ENCODE results near the gene GALNT6.

Gene GALNT6, protein sequence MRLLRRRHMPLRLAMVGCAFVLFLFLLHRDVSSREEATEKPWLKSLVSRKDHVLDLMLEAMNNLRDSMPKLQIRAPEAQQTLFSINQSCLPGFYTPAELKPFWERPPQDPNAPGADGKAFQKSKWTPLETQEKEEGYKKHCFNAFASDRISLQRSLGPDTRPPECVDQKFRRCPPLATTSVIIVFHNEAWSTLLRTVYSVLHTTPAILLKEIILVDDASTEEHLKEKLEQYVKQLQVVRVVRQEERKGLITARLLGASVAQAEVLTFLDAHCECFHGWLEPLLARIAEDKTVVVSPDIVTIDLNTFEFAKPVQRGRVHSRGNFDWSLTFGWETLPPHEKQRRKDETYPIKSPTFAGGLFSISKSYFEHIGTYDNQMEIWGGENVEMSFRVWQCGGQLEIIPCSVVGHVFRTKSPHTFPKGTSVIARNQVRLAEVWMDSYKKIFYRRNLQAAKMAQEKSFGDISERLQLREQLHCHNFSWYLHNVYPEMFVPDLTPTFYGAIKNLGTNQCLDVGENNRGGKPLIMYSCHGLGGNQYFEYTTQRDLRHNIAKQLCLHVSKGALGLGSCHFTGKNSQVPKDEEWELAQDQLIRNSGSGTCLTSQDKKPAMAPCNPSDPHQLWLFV

DNA sequence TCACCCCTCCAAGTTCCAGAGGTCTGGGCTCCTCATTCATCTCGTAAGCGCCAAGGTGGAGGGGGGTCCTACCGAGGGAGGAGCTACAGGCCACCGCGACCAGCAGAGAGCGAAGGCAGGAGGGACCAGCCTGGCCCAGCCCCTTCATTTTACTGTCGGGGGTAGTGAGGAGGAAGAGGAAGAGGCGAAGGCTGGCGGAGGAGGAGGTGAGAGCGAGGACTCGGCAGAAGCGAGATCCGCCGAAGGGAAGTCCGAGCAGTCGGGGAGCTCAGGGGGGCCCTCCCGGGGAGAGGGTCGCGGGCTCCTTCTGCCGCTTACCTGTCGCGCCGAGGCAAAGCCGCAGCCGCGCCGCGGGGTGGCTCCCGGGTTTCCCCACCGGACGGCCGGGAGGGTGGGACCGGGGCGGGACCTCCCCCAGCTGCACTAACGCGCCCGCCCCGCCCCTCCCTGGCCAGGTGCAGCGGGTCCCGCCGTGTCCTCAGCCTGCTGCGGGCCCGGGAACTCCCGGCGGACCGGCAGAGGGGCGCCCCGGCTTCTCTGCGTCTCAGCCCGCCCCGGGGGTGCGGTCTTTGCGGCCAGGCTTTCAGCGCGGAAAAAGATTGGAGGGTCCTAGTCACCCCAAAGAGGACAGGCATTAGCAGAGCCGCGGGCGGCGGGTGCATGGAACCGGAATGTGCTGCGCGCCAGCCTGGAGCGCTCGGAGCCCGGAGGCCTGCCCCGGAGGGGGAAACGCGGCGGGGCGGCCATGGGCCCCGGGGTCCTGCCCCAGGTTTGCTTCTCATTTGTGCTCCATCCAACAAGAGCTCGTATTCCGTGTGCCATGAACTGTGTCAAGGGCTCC is at the start of gene GALNT6:
TSS of gene GALNT6 (minus strand) at position 124 of the 841 bp plus-strand sequence. CDS start 11,625 bp downstream, outside the sequence.
- peak; percentile 59 to 87 for DNase-seq

DNA sequence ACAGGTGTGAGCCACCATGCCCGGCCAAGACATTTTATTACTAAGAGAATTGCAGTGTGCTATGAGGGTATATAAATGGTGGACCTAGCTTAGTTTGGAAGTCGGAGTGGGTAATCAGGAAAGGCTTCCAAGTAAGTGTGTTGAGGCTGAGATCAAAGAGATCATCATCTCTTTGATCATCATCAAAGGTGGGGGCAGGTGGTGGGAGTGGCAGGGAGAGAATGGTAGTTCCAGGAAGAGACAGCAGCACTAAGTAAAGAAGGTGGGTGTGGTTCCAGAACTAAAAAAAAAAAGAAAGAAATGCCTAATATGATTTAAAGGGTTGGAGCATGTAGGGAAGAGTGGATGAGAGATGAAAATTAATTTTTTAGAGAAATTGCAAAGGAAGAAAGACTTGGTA is 48.1 kb upstream of the GALNT6 start:
- DNase-seq = no peak

DNA sequence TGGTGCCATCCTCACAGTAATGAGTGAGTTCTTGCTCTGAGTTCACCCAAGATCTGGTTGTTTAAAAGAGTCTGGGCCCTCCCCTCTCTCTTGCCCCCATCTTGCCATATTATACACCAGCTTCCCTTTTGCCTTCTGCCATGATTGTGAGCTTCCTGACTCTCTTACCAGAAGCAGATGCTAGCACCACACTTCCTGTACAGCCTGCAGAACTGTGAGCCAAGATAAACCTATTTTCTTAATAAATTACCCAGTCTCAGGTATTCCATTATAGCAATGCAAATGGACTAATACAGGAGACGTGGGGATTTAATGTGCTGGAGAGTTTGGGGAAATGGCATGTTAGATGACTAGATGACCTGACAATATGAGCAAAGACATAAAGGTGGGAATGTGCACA is 46.2 kb upstream of the GALNT6 start:
- no peak for DNase-seq

DNA sequence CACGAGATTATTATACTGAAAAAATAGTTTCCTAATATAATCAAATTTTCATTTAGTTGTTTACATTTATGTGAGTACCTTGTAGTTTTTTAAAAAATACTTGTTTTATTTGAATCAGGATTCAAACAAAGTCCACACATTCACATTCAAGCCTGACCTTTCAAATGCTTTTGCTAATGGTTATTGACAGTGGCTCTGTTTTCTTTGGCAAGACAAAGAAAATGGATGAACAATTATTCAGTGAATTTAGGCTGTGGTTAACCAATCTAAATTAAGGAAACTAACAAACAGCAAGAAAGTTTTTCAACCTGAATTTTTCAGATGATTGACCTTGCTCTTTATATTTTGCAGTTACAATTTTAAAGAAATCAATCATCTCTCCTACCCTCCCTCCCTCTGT is 43.1 kb upstream of the GALNT6 start:
- no peak for DNase-seq

DNA sequence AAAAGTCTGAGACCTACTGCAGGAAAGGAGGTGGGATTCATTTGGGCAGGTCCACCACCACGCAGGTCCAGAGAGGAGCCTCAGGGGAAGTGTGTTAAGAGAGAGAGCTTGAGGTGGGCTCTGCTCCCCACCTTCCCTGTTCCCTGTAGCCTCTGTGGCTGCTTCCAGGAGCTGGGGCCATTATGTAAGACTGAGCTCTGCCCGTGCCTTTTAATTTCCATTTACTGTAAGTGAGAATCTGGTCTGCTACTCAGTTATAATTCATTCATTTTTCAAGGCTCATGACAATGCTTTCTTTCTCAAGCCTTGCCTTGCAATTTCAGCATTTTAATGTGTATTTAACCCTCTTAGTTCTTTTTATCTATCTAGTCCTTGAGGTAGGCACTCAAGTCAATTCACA is 41.7 kb upstream of the GALNT6 start:
- no peak for DNase-seq

DNA sequence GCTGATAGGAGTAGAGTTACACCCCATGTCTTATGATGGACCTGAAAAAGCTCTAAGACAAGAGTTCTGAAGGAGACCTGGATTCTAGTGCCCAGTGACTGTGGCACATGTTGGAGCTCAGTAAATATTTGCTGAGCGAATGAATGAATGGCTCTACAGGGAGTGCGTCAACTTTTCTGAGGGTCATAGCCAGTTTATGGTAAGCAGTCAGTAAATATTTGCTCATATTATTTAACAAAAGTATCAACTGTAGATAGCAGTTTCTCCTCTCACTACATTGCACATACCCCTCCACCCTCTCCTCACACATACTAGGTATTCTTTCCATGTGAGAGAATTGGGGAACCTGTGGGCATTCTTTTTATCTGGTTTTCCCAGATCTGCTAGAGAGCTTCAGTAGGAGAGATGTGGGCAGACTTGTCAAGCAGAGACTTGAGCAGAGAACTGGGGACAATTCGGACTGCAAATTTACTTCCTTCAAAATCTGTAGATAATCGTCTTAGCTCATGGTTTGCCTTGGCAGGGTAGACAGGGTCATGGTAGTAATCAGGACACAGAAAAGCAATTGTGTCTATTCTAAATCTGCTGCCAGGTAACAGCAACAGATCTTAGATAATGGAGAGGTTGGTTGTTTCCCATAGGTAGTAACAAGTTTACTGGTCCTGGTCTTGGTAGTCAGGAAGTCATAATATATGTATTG is 39.1 kb upstream of the GALNT6 start:
- peak; percentile 8 to 28 for DNase-seq

DNA sequence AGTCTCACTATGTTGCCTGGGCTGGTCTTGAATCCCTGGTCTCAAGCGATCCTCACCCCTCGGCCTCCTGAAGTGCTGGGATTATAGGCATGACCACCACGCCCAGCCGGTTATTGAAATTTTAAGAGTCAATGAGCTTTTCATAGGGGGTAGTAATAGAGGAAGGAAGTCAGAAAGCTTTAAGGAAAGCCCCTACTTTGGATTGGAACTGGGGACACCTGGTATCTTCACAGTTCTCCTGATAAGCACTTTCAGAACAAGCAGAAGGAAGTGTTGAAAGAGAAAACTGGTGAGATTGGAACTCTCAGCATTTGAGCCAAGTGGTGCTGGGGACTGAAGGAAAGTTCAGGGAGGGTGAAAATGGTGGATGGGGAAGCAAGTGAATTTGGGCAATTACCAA is 38.5 kb upstream of the GALNT6 start:
- no peak for DNase-seq

DNA sequence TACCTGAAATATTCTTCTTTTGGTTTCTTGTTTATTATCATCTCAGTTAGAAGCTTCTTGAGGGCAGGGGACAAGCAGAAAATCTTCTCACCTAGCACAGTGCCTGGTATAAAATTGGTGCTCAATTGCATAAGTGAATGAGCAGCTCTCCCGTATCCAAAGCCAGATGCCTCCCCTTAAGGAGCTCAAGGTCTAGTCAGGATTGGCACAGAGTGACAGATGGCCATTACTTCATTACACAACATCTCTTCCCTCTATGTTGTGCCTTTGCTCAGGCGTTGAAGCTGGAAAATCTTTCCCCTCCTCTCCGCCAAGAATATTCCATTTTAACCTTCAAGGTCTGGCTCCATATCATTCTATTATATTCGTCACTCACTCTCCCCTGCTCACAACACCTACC is 37.0 kb upstream of the GALNT6 start:
- no peak for DNase-seq

DNA sequence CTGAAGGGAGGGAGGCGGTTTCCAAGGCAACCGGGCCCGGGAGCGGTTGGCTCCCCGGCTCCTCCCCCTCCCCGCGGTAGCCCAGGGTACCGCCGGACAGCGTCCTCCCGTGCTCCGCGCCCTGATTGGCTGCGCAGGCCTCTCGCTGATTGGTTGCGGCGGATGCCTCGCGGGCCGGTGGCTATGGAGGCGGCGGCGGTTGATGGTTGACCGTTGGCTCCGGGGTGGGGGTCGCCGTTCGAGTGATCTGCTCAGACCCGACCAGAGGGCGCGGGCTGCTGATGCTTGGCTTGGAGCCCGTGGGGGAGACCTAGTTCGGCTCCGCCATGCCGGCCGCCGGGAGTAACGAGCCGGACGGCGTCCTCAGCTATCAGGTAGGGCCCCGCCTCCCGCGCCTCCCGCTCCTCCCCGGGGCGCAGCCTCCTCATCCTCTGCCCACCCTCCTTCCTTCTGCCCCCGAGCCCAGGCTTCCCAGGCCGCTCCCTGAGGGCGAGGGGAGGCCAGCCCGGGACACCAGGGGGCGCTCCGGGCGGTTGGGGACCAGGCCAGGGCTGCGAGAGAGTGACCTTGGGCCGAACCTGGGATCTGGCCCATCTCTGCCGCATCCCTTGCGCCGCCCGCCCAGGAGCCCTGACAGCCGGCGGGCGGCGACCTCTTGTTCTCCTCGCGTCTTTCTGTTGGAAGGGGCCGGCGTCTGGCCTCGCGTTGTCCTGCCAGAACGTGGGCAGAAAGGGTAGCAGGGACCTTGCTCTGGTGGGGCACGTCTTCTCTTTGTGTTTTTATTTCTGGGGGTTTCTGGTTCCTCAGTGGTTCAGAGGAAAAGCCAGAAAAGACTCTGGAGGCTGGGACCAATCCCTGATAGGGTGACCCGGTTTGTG is 33.7 kb upstream of the GALNT6 start, which contains the start of gene SLC4A8:
TSS of gene SLC4A8 (plus strand) at position 170 of the 878 bp plus-strand sequence. CDS start at position 327, 157 bp downstream.
- DNase-seq = peak; percentile 90 to 99

DNA sequence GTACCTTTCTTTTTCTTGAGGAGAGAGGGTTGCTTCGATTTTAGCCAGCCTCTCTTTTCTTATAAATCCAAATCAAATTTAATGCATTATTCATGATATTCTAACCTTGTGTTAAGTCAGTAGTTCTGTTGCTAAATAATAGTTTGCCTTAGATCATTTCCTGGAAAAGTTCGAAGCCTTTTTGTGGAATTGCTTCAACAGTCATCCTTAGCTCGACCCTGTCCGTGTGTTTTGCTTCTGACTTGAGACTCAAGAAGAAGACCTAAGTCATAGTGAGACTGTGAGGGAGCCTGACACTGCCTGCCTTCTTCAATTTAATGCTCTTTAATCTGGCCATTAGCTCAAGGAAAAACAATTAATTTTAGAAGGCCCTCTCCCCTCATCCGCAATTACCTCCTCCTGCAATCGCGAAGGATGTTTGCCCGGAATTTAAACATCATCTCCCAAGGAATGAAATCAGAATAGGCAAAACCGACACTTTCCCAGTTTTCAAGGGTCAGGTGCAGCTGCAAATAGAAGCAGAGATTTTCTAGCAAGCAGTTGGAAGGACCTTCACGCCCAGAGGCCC is 33.0 kb upstream of the GALNT6 start:
- peak in 1 of 2 experiments; percentile 45 for DNase-seq

DNA sequence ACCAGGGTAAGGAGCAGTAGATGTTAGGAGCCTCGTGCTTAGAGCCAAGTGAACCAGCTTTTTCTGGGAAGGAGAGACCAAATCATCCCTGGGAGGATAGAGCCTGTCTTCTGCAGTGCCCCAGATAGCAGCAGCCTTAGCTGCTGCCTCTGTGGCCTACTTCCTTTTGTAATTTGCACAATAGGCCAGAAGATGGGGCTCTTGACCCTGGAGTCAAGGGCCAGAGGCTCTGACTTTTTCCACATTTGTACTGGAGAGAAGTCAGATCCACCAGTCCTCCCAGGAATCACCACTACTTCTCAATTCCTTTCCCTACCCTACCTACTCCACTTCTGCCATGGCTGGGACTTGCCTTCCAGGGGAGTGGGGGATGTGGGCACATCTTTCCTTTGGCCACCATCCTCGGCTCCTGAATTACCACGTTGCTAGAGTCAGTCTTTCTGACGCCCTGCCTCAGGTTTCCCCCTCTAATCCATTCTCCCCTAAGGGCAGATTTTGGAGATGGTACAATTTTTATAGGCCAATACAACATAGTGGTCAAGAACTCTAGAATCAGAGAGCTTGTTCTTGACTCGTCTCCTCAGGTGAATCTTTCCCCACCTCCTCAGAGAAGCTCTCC is 30.2 kb upstream of the GALNT6 start:
- DNase-seq = peak; percentile 55 to 88

DNA sequence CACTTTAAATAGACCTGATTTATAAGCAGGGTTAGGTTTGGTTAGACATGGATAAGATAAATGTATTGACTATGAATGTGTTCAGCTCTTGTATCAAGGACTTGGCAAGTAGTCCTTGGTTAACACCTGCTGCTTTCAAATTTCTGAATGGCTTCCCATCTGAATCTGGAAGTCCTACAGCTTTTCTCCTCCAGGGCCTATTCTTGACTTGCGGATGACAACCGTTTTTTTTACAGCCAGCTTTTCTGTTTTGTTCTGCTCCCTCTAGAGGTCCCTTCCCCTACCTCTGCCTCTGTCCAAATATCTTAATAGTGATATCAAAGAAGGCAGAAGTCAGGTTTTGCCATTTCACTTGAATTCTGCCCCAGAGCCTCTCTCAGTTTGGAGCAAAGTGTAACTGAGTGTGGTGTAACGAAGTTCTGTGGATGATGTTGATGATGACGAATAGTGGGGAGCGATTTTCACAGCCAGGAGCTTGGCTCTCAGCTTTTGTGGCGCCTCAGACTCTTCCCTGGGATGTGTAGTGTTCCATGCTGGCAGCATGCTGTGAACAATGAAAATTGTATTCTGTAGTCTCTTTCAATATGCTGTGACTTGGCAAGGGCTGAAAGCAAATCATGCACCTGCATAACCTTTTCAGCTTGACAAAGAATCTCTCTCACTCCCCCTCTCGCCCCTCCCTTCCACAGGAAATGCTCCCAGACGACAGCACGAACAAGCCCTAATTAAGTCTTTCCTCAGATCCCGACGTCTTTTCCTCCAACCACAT is 28.4 kb upstream of the GALNT6 start:
- DNase-seq = peak in 1 of 2 experiments; percentile 9

DNA sequence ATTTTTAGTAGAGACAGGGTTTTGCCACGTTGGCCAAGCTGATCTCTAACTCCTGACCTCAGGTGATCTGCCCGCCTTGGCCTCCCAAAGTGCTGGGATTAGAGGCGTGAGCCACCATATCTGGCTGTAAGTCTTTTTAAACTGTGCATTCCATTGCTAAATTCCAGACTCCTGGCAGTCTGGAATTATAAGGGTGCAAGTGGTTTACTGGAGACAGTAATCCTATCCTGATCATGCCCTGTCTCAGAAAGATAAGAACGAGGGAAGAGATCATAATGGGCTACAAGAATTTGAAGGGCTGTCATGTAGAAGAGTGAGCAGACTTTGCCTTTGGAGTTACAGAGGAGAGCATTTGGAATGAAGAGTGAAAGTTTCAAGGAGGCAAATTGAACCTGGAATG is 26.6 kb upstream of the GALNT6 start:
- no peak for DNase-seq

DNA sequence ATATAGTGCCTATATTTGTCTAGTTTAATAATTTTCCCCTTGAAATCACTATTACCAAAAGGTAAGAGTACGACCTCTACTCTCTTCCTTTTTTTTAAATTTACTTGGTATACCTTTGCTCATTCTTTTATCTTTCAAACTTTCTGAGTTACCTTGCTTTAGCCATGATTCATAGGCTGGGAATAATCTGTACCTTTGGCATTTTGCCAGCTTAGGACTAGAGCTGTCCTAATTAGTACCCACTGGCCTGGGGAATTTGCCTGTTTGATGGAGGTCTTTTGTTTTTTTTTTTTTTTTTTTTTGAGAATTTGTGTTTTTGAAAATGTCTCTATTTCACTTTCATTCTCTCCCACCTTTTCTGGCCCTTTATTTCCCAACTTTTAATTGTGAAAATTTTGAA is 24.7 kb upstream of the GALNT6 start:
- DNase-seq = no peak

DNA sequence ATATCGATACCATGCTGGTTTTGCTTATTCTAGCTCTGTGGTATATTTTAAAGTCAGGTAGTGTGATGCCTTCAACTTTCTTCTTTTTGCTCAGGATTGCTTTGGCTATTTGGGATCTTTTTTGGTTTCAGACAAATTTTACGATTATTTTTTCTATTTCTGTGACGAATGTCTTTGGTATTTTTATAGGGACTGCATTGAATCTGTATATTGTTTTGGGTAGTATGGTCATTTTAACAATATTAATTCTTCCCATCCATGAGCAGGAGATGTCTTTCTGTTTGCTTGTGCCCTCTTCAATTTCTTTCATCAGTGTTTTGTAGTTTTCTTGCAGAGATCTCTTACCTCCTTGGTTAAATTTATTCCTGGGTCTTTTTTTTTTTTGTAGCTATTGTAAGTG is 22.6 kb upstream of the GALNT6 start:
- DNase-seq = no peak

DNA sequence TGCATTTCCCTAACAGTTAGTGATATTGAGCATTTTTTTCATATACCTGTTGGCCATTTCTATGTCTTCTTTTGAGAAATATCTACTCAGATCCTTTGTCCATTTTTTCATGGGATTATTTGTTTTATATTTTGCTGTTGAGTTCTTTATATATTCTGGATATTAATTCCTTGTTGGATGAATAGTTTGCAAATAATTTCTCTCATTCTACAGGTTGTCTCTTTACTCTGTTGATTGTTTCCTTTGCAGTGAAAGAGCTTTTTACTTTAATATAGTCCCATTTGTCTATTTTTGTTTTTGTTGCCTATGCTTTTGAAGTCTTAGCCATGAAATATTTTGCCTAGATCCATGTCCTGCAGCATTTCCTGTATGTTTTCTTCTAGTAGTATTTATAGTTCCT is 21.9 kb upstream of the GALNT6 start:
- no peak for DNase-seq

DNA sequence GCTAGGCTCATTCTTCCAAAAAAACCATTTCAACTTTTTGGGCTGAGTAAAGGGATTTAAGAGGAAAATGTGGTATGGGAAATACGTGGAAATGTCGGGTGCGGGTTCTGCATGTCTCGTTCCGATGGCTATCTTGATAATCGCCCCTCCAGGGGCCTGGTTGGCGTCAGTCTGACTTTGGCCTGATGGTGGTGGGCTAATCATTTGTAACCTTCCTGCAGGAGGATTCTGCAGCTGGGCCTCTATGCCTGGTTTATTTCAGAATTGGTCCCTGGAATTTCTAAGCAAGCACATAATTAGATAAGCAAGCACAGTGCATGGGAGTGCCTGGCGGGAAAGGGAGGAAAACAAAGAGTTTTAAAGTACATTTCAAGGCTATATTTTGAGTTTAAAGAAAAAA is 18.6 kb upstream of the GALNT6 start:
- DNase-seq = no peak

DNA sequence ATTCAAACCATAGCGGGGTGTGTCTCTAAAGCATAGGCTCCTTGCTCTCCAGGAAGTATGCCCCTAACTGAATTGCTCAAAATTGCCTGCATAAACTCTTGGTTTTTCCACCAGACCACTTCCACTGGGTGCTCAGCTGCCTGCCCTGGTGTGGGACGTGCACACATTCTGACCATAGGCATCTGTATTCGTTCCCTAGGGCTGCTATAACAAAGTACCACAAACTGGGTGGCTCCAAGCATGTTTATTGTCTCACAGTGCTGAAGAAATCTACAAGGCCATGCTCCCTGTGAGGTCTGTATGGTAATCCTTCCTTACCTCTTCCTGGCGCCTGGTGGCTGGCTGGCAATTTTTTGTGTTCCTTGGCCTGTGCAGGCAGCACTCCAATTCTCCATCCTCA is 16.4 kb upstream of the GALNT6 start:
- no peak for DNase-seq

DNA sequence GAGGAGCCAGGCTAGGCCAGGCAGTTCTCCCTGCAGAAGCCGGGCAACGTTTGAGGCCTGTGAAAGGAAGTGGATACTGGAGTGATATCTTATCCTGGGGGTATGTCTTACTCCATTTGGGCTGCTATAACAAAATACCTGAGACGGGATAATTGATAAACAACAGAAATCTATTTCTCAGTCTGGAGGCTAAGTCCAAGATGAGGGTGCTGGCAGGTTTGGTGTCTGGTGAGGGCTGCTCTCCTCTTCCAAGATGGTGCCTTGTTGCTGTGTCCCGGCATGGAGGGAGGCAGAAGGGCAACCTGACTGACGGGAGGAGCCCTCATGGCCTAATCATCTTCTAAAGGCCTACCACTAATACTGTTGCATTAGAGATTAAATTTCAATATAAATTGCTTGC is 15.7 kb upstream of the GALNT6 start:
- no peak for DNase-seq

DNA sequence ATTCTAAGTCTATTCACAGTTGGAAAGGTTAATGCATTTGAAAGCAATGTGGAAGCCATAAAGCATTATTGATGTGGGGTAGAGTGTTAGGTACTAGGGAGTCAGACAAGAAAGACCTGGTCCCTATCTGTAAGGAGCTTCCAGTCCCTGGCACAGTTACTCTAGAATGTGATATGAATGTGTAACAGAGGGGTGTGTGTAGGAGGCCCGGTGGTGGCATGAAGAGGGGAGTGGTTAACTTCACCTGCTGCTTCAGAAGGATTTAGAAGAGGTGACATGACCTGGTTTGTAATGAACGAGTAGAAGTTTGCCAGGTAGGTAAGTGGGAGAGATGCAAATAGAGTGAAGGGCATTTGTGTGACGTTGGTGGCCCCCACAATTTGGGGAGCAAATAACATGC is 15.1 kb upstream of the GALNT6 start:
- no peak for DNase-seq

Data from NCI-H526 (cell line).